SKM-1 (cell line): ENCODE measurements around the gene SLC9C1.

Experiments
- DNase-seq: peaks from one replicate; lab custom pipeline; 2025; ENCODE audit not compliant: unreplicated experiment; lab: John Stamatoyannopoulos, UW

The SLC9C1 gene

GRCh38 chr3:112132975-112133448 is 161.0 kb downstream of the SLC9C1 start, which contains the start of gene GCSAM:
Gene GCSAM (minus strand): TSS chr3:112133248. CDS start chr3:112133120, 128 bp downstream.
- peak; percentile 76 for DNase-seq

- no peak for DNase-seq
Measured at GRCh38 chr3:112132554-112132953, 161.5 kb downstream of the SLC9C1 start.

- DNase-seq = no peak
Measured at GRCh38 chr3:112132088-112132487, 161.9 kb downstream of the SLC9C1 start.

GRCh38 chr3:112131111-112131510 is 162.9 kb downstream of the SLC9C1 start:
- no peak for DNase-seq

- no peak for DNase-seq
Measured at GRCh38 chr3:112130638-112130993, 163.4 kb downstream of the SLC9C1 start.

GRCh38 chr3:112129925-112130637 is 163.9 kb downstream of the SLC9C1 start:
- no peak for DNase-seq

- no peak for DNase-seq
Measured at GRCh38 chr3:112128843-112129727, 164.9 kb downstream of the SLC9C1 start.

GRCh38 chr3:112127522-112128494 is 166.2 kb downstream of the SLC9C1 start:
- no peak for DNase-seq

- no peak for DNase-seq
Measured at GRCh38 chr3:112126511-112126911, 167.5 kb downstream of the SLC9C1 start.

GRCh38 chr3:112124907-112125607 is 169.0 kb downstream of the SLC9C1 start:
- DNase-seq = no peak

- no peak for DNase-seq
Measured at GRCh38 chr3:112123548-112123947, 170.5 kb downstream of the SLC9C1 start.

- DNase-seq = no peak
Measured at GRCh38 chr3:112122870-112123269, 171.1 kb downstream of the SLC9C1 start.

GRCh38 chr3:112121577-112122547 is 172.2 kb downstream of the SLC9C1 start:
- DNase-seq = no peak

- DNase-seq = no peak
Measured at GRCh38 chr3:112119962-112120836, 173.8 kb downstream of the SLC9C1 start.

- no peak for DNase-seq
Measured at GRCh38 chr3:112117841-112118571, 176.0 kb downstream of the SLC9C1 start.

- DNase-seq = no peak
Measured at GRCh38 chr3:112117415-112117814, 176.6 kb downstream of the SLC9C1 start.

- DNase-seq = no peak
Measured at GRCh38 chr3:112116748-112117186, 177.2 kb downstream of the SLC9C1 start.
